Measurements from ENCODE around the gene DPH5.
A peak's percentile ranks its signal among the peaks of the same experiment; 100 is the strongest.
"Not testable (repeated sequence)": the region's sequence is repeated elsewhere in the genome, so short reads cannot be mapped to it uniquely, and the experiment has no call there.

The DPH5 gene

GRCh38 chr1:100952104-100952745, 73.4 kb downstream of the DPH5 start:
- DNase-seq, result no peak
- 0 out of 2 replicates have a peak, but pooled peaks cover 4% of the 10 kb centered on the region for H4K20me1 ChIP-seq (ENCODE audit: insufficient read depth, low read length)
- no peak overlapping the region for H3K4me3 ChIP-seq (ENCODE audit: low read depth in 1 of 2, low read length in 2 of 2)
- no peaks in the 10 kb centered on the region for H3K27me3 ChIP-seq (ENCODE audit: insufficient read depth, low read length, poor library complexity)
- H3K79me2 ChIP-seq (ENCODE audit: insufficient read depth, low read length), result peaks cover 4% of the 10 kb centered on the region; the same call in 1 of the 2 replicates
- no peaks in the 10 kb centered on the region for H3K9me3 ChIP-seq (ENCODE audit: insufficient read depth, low read length, severe bottlenecking)
- no peak for TF ChIP-seq EZH2 (IDR thresholded peaks at IDR 0.05; ENCODE audit: borderline replicate concordance, low read depth, low read length, severe bottlenecking)
- TF ChIP-seq, protein P1, sequence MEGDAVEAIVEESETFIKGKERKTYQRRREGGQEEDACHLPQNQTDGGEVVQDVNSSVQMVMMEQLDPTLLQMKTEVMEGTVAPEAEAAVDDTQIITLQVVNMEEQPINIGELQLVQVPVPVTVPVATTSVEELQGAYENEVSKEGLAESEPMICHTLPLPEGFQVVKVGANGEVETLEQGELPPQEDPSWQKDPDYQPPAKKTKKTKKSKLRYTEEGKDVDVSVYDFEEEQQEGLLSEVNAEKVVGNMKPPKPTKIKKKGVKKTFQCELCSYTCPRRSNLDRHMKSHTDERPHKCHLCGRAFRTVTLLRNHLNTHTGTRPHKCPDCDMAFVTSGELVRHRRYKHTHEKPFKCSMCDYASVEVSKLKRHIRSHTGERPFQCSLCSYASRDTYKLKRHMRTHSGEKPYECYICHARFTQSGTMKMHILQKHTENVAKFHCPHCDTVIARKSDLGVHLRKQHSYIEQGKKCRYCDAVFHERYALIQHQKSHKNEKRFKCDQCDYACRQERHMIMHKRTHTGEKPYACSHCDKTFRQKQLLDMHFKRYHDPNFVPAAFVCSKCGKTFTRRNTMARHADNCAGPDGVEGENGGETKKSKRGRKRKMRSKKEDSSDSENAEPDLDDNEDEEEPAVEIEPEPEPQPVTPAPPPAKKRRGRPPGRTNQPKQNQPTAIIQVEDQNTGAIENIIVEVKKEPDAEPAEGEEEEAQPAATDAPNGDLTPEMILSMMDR (IDR thresholded peaks at IDR 0.05; ENCODE audit: borderline replicate concordance, extremely low read depth, low read length, poor library complexity, severe bottlenecking), result no peak
- no peak for ATAC-seq (ENCODE audit: insufficient read depth, low read depth)
- no peak overlapping the region for H3K4me2 ChIP-seq (ENCODE audit: insufficient read depth, low read length)
- H3K27ac ChIP-seq (ENCODE audit: low read length), result no peak overlapping the region
- no peak overlapping the region for H3K9ac ChIP-seq (ENCODE audit: low read depth, low read length)
- H3K36me3 ChIP-seq (ENCODE audit: insufficient read depth, low read length), result peaks cover 31% of the 10 kb centered on the region
- peaks cover 4% of the 10 kb centered on the region for H3K4me1 ChIP-seq (ENCODE audit: insufficient read depth, low read length)
- no peak overlapping the region for H2AFZ ChIP-seq (ENCODE audit: low read depth, low read length)

GRCh38 chr1:100950781-100951180, 74.8 kb downstream of the DPH5 start:
- peaks cover 31% of the 10 kb centered on the region for H3K36me3 ChIP-seq (ENCODE audit: insufficient read depth, low read length)
- no peak overlapping the region for H3K27ac ChIP-seq (ENCODE audit: low read length)
- DNase-seq (no peak), ATAC-seq (ENCODE audit: insufficient read depth, low read depth) (no peak)
- no peak overlapping the region for H3K9ac ChIP-seq (ENCODE audit: low read depth, low read length)
- no peaks in the 10 kb centered on the region for H3K9me3 ChIP-seq (ENCODE audit: insufficient read depth, low read length, severe bottlenecking)
- H3K27me3 ChIP-seq (ENCODE audit: insufficient read depth, low read length, poor library complexity), result no peaks in the 10 kb centered on the region
- TF ChIP-seq EZH2 (IDR thresholded peaks at IDR 0.05; ENCODE audit: borderline replicate concordance, low read depth, low read length, severe bottlenecking), result no peak
- TF ChIP-seq, protein P1 (IDR thresholded peaks at IDR 0.05; ENCODE audit: borderline replicate concordance, extremely low read depth, low read length, poor library complexity, severe bottlenecking), result no peak
- H3K4me2 ChIP-seq (ENCODE audit: insufficient read depth, low read length), result no peak overlapping the region
- no peak overlapping the region for H3K4me3 ChIP-seq (ENCODE audit: low read depth in 1 of 2, low read length in 2 of 2)
- 0 out of 2 replicates have a peak, but pooled peaks cover 4% of the 10 kb centered on the region for H4K20me1 ChIP-seq (ENCODE audit: insufficient read depth, low read length)
- peaks cover 4% of the 10 kb centered on the region for H3K4me1 ChIP-seq (ENCODE audit: insufficient read depth, low read length)
- H2AFZ ChIP-seq (ENCODE audit: low read depth, low read length), result no peak overlapping the region
- H3K79me2 ChIP-seq (ENCODE audit: insufficient read depth, low read length), result peaks cover 4% of the 10 kb centered on the region; the same call in 1 of the 2 replicates

DNA sequence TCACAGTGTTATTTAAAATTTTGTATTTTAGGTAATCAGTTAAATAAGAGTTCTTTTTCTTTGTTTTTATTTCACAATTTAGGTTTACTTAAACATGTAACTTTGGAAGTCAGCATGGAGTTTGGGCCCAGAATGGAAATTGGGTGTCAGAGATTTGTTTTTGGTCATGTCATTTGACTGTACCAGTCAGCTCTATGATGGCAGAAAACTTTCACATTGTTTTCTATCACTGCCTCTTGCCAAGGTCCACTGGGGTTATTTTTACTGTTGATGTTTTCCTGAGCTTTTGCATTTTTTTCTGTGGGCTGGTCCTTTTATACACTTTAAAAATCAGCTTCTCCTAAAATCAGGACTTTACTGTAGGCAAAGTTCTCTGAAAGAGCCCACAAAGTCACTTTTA, 75.2 kb downstream of the DPH5 start:
- no peak for DNase-seq
- Histone ChIP-seq H3K27me3 (ENCODE audit: insufficient read depth, low read length, poor library complexity) (no peaks in the 10 kb centered on the region), H4K20me1 (ENCODE audit: insufficient read depth, low read length) (0 out of 2 replicates have a peak, but pooled peaks cover 4% of the 10 kb centered on the region), H3K36me3 (ENCODE audit: insufficient read depth, low read length) (peaks cover 31% of the 10 kb centered on the region), H3K4me2 (ENCODE audit: insufficient read depth, low read length) (no peak overlapping the region), H3K27ac (ENCODE audit: low read length) (no peak overlapping the region), H3K4me3 (ENCODE audit: low read depth in 1 of 2, low read length in 2 of 2) (no peak overlapping the region), H3K9me3 (ENCODE audit: insufficient read depth, low read length, severe bottlenecking) (no peaks in the 10 kb centered on the region), H3K79me2 (ENCODE audit: insufficient read depth, low read length) (peaks cover 4% of the 10 kb centered on the region; the same call in 1 of the 2 replicates), H2AFZ (ENCODE audit: low read depth, low read length) (no peak overlapping the region), H3K4me1 (ENCODE audit: insufficient read depth, low read length) (peaks cover 4% of the 10 kb centered on the region), H3K9ac (ENCODE audit: low read depth, low read length) (no peak overlapping the region)
- TF ChIP-seq, protein P1 (IDR thresholded peaks at IDR 0.05; ENCODE audit: borderline replicate concordance, extremely low read depth, low read length, poor library complexity, severe bottlenecking), result no peak
- no peak for TF ChIP-seq EZH2 (IDR thresholded peaks at IDR 0.05; ENCODE audit: borderline replicate concordance, low read depth, low read length, severe bottlenecking)
- ATAC-seq (ENCODE audit: insufficient read depth, low read depth), result no peak

DNA sequence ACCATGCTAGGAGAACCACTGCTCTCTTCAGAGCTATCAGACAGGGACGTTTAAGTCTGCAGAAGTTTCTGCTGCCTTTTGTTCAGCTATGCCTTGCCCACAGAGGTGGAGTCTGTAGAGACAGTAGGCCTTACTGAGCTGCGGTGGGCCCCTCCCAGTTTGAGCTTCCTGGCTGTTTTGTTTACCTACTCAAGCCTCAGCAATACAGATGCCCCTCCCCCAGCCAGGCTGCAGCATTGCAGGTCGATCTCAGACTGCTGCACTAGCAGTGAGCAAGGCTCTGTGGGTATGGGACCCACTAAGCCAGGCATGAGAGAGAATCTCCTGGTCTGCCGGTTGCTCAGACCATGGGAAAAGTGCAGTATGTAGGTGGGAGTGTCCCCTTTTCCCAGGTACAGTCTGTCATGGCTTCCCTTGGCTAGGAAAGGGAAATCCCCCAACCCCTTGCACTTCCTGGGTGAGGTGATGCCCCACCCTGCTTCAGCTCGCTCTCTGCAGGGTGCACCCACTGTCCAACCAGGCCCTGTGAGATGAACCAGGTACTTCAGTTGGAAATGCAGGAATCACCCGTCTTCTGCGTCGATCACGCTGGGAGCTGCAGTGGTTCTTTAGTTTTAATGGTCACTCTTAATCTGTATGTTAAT, 75.9 kb downstream of the DPH5 start:
- not testable (repeated sequence) for H3K27me3 ChIP-seq (ENCODE audit: insufficient read depth, low read length, poor library complexity); H3K9ac ChIP-seq (ENCODE audit: low read depth, low read length); H2AFZ ChIP-seq (ENCODE audit: low read depth, low read length); H4K20me1 ChIP-seq (ENCODE audit: insufficient read depth, low read length); H3K4me2 ChIP-seq (ENCODE audit: insufficient read depth, low read length); H3K9me3 ChIP-seq (ENCODE audit: insufficient read depth, low read length, severe bottlenecking); H3K4me1 ChIP-seq (ENCODE audit: insufficient read depth, low read length); H3K4me3 ChIP-seq (ENCODE audit: low read depth in 1 of 2, low read length in 2 of 2); H3K79me2 ChIP-seq (ENCODE audit: insufficient read depth, low read length)
- DNase-seq (peak; percentile 75), ATAC-seq (ENCODE audit: insufficient read depth, low read depth) (peak; percentile 93)
- peaks cover 31% of the 10 kb centered on the region for H3K36me3 ChIP-seq (ENCODE audit: insufficient read depth, low read length)
- H3K27ac ChIP-seq (ENCODE audit: low read length), result peak overlapping the region; percentile 12; the same call in 1 of the 2 replicates

DNA sequence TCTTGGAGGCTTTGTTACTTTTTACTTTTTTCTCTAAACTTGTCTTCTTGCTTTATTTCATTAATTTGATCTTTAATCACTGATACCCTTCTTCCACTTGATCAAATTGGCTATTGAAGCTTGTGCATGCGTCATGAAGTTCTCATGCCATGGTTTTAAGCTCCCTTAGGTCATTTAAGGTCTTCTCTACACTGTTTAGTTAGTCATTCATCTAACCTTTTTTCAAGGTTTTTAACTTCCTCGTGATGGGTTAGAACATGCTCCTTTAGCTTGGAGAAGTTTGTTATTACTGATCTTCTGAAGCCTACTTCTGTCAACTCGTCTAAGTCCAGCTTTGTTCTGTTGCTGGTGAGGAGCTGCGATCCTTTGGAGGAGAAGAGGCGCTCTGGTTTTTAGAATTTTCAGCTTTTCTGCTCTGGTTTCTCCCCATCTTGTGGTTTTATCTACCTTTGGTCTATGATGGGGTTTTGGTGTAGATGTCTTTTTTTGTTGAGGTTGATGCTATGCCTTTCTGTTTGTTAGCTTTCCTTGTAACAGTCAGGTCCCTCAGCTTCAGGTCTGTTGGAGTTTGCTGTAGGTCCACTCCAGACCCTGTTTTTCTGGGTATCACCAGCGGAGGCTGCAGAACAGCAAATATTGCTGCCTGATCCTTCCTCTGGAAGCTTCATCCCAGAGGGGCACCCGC, 76.7 kb downstream of the DPH5 start:
- not testable (repeated sequence) for H4K20me1 ChIP-seq (ENCODE audit: insufficient read depth, low read length); DNase-seq; H3K9ac ChIP-seq (ENCODE audit: low read depth, low read length); ATAC-seq (ENCODE audit: insufficient read depth, low read depth); H3K27me3 ChIP-seq (ENCODE audit: insufficient read depth, low read length, poor library complexity); H3K79me2 ChIP-seq (ENCODE audit: insufficient read depth, low read length); H2AFZ ChIP-seq (ENCODE audit: low read depth, low read length); H3K4me2 ChIP-seq (ENCODE audit: insufficient read depth, low read length); H3K4me3 ChIP-seq (ENCODE audit: low read depth in 1 of 2, low read length in 2 of 2); H3K4me1 ChIP-seq (ENCODE audit: insufficient read depth, low read length); H3K9me3 ChIP-seq (ENCODE audit: insufficient read depth, low read length, severe bottlenecking)
- Histone ChIP-seq H3K27ac (ENCODE audit: low read length) (0 out of 2 replicates have a peak overlapping the region, but pooled peaks have one; percentile 12), H3K36me3 (ENCODE audit: insufficient read depth, low read length) (peaks cover 34% of the 10 kb centered on the region)
